Body of pancreas (tissue), 4 donors: ENCODE data around the gene RFTN2. TPM values are rescaled to one million over a fixed set of nuclear protein-coding genes. Genes with fewer than 3 reads are reported as not detected.

ENCODE experiments used
- ATAC-seq: fragments of 150-250 bp; one replicate; pipeline ENCODE4 v1.9.1; 2016
- DNase-seq, 4 donors: peaks; one replicate each; pipeline ENCODE4 v3.0.0-alpha.2; 2019
- H3K27ac ChIP-seq, 4 donors: fragments of 200-600 bp; sonication (generic); 1 replicate in 3 of 4; 2 replicates in 1 of 4; pipeline versions ENCODE4 v1.5.1 to v1.6.1; 2016 to 2019; ENCODE audit warnings: mild to moderate bottlenecking in 1 of 4, mixed read lengths in 1 of 4, moderate library complexity in 1 of 4
- H3K27me3 ChIP-seq, 2 donors: fragments of 200-600 bp; sonication (generic); one replicate each; pipeline ENCODE4 v1.6.0; 2016; ENCODE audit warnings: mild to moderate bottlenecking in 1 of 2
- H3K36me3 ChIP-seq, 2 donors: fragments of 200-600 bp; sonication (generic); replicated peaks in 1 of 2; 2 replicates each; pipeline ENCODE4 v1.5.1; 2016; ENCODE audit warnings: low read depth in 2 of 2; ENCODE audit not compliant: insufficient read depth in 1 of 2
- H3K4me1 ChIP-seq: fragments of 200-600 bp; sonication (generic); one replicate; pipeline ENCODE4 v1.6.0; 2016
- H3K4me3 ChIP-seq, 2 donors: fragments of 200-600 bp; sonication (generic); 1 replicate in 1 of 2; 2 replicates in 1 of 2; pipeline ENCODE4 v1.5.1; 2016 to 2019
- H3K9me3 ChIP-seq, 3 donors: fragments of 200-600 bp; sonication (generic); 1 replicate in 2 of 3; 2 replicates in 1 of 3; pipeline ENCODE4 v1.5.1; 2016
- POLR2A ChIP-seq, 3 donors: fragments of 450-650 bp; IDR thresholded peaks; one replicate each; pipeline ENCODE4 v1.6.1; 2016; ENCODE audit warnings: antibody characterized with exemption in 3 of 3, mild to moderate bottlenecking in 2 of 3
- WGBS, 2 donors: methylation state at CpG; one replicate each; pipeline ENCODE4 v1.1.5; 2017; 5-methylcytosine and 5-hydroxymethylcytosine counted together
- intact Hi-C: fragments of 100-400 bp; cut with DNase I; formaldehyde crosslinking; loops from one replicate; pipeline ENCODE4 v1.15.1; 2023
- total RNA-seq, 2 donors: library from RNA; depleted of rRNA; stranded (reverse); fragments of >200 nt; gene quantifications; one replicate each; pipeline ENCODE4 v1.1.0, GENCODE V29; 2016
- TF ChIP-seq, protein P1 (sequence below), 7 experiments: fragments of 450-650 bp in 4 of 7; fragments of 200-600 bp in 3 of 7; sonication (generic) in 3 of 7; IDR thresholded peaks; one replicate each; pipeline ENCODE4 v1.5.1; 2016 to 2019; ENCODE audit warnings: antibody characterized with exemption in 7 of 7

The RFTN2 gene
- total RNA-seq, 2 donors from 2014 or later = 1.3 to 11.9 TPM

DNA sequence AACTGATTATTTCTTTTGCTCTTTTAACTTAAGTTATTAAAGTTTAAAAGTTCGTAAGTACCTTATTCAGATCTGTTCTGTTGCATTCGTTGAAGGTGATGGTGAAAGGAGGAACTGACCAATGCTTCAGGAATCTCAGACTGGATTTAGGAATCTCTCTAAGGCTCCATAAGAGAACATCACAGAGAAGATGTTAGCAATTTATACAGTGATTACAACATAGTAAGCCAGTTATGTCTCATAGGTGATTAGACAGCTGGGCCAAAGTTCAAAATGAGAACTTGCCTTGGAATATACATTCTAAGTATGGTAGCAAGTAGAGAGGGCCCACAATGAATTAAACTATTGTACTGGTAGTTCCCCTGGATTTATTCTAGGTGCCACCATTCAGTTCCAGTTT is 32.9 kb upstream of the RFTN2 start:
- intact Hi-C loops = no loop called here
- H3K4me3 ChIP-seq = no peak overlapping the region
- WGBS, 2 donors = 35 to 36% methylated on average over 2 of the region's 2 CpGs

DNA sequence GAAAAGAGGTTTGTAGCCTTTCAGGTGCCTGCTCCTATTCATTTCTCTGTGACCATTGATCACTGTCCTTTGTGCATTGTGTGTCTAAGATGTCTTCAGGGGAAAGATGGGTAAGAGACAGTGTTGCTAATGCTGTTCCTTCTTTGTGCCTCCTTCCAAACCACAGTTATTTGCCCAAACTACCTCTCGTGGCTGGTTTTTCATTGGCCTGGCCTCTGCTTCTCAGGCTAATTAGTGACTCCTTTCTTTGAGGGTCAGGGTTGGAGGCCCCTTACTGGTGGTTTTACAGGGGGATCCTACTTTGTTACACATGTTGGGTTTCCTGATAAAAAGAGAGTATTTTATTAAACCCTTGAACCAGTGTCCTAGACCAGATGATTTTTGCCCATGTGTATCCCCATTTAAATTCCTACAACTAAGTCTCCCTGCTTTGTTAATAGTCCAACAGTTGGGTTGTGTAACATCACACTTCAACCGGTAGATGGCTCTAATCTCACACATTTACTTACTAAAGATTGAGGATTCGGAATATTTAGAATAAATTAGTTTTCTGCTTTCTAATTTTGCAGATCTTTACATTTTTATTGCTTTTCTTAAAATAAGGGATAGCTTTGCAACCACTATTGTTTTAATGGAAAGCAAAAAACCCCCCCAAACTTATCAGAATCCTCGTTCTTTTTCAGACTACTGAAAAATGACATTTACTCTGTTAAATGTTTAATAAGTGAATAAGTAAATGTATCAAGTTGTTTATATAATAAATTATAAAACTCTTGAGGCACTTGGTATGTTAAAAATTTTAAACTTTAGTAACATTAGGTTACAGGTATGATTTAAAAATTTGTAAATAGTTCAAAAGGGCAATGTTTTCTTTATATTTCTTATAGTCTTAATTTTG is 32.2 kb upstream of the RFTN2 start:
- intact Hi-C loops = no loop called here
- H3K9me3 ChIP-seq = no peaks in the 10 kb centered on the region
- ATAC-seq (no peak), DNase-seq (peak in 1 of 4 donors; percentile 19)
- no peak for TF ChIP-seq POLR2A (IDR thresholded peaks at IDR 0.05)
- TF ChIP-seq, protein P1, sequence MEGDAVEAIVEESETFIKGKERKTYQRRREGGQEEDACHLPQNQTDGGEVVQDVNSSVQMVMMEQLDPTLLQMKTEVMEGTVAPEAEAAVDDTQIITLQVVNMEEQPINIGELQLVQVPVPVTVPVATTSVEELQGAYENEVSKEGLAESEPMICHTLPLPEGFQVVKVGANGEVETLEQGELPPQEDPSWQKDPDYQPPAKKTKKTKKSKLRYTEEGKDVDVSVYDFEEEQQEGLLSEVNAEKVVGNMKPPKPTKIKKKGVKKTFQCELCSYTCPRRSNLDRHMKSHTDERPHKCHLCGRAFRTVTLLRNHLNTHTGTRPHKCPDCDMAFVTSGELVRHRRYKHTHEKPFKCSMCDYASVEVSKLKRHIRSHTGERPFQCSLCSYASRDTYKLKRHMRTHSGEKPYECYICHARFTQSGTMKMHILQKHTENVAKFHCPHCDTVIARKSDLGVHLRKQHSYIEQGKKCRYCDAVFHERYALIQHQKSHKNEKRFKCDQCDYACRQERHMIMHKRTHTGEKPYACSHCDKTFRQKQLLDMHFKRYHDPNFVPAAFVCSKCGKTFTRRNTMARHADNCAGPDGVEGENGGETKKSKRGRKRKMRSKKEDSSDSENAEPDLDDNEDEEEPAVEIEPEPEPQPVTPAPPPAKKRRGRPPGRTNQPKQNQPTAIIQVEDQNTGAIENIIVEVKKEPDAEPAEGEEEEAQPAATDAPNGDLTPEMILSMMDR (IDR thresholded peaks at IDR 0.05) = peak; percentile 18 to 79 (median 65)
- no peak overlapping the region for H3K27ac ChIP-seq
- no peak overlapping the region for H3K4me3 ChIP-seq
- no peaks in the 10 kb centered on the region for H3K36me3 ChIP-seq
- H3K27me3 ChIP-seq = no peaks in the 10 kb centered on the region
- 2 to 3% methylated on average over 4 of the region's 4 CpGs for WGBS, 2 donors
- peaks cover 29% of the 10 kb centered on the region for H3K4me1 ChIP-seq

More for the DNA sequence above, 32.9 kb upstream of the RFTN2 start:
- no peaks in the 10 kb centered on the region for H3K36me3 ChIP-seq
- peaks cover 29% of the 10 kb centered on the region for H3K4me1 ChIP-seq
- no peak overlapping the region for H3K27ac ChIP-seq
- no peaks in the 10 kb centered on the region for H3K27me3 ChIP-seq
- TF ChIP-seq, protein P1 (IDR thresholded peaks at IDR 0.05) = no peak
- no peak for TF ChIP-seq POLR2A (IDR thresholded peaks at IDR 0.05)
- H3K9me3 ChIP-seq = no peaks in the 10 kb centered on the region
- DNase-seq (no peak), ATAC-seq (no peak)

DNA sequence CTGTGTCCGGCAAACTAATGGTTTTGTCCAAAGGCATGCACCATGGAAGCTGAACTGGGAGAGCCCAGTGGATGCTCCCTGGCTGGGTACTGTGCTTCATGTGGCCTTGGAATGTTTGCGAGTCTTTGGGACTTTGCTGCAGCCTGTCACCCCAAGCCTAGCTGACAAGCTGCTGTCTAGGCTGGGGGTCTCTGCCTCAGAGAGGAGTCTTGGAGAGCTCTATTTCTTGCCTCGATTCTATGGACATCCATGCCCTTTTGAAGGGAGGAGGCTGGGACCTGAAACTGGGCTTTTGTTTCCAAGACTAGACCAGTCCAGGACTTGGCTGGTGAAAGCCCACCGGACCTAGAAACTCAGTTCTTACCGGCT is 31.4 kb upstream of the RFTN2 start:
- Histone ChIP-seq H3K27ac (no peak overlapping the region), H3K4me1 (peaks cover 29% of the 10 kb centered on the region), H3K27me3 (no peaks in the 10 kb centered on the region), H3K9me3 (no peaks in the 10 kb centered on the region), H3K36me3 (no peaks in the 10 kb centered on the region), H3K4me3 (peak overlapping the region in 1 of 2 donors; percentile 81)
- DNase-seq (no peak), ATAC-seq (no peak)
- TF ChIP-seq, protein P1 (IDR thresholded peaks at IDR 0.05) = no peak
- TF ChIP-seq POLR2A (IDR thresholded peaks at IDR 0.05) = no peak
- WGBS, 2 donors = 28 to 45% methylated on average over 3 to 5 of the region's 5 CpGs
- intact Hi-C loops = no loop called here

DNA sequence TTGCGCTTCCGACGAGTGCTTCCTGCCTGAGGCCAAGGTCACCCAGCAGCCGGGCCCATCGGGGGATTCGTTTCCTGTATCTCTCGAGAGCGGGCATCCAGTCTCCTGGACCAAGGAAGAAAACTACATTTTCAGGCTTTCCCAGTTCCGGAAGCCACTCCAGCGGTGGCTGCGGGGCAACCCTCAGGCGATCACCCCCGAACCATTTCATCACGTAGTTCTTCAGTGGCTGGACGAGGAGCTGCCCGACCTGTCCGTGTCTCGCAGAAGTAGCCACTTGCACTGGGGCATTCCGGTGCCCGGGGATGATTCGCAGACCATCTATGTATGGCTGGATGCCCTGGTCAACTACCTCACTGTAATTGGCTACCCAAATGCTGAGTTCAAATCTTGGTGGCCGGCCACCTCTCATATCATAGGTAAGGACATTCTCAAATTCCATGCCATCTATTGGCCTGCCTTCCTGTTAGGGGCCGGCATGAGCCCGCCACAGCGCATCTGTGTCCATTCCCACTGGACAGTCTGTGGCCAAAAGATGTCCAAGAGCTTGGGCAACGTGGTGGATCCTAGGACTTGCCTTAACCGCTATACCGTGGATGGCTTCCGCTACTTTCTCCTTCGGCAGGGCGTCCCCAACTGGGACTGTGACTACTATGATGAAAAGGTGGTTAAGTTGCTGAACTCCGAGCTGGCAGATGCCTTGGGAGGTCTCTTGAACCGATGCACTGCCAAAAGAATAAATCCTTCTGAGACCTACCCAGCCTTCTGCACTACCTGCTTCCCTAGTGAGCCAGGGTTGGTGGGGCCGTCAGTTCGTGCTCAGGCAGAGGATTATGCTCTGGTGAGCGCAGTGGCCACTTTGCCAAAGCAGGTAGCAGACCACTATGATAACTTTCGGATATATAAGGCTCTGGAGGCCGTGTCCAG is 30.8 kb upstream of the RFTN2 start:
- Histone ChIP-seq H3K4me1 (peaks cover 29% of the 10 kb centered on the region), H3K27me3 (no peaks in the 10 kb centered on the region), H3K4me3 (peak overlapping the region; percentile 54 to 81), H3K27ac (peak overlapping the region in 3 of 4 donors; percentile 39 to 89 (median 87)), H3K9me3 (no peaks in the 10 kb centered on the region), H3K36me3 (no peaks in the 10 kb centered on the region)
- peak in 2 of 4 donors; percentile 8 for DNase-seq
- 8 to 17% methylated on average over 10 to 38 of the region's 38 CpGs for WGBS, 2 donors
- no peak for ATAC-seq
- intact Hi-C loops = no loop called here
- TF ChIP-seq, protein P1 (IDR thresholded peaks at IDR 0.05) = no peak
- no peak for TF ChIP-seq POLR2A (IDR thresholded peaks at IDR 0.05)
